Nephron progenitor cell (in vitro differentiated cells): ENCODE measurements around the gene BAHCC1.

ENCODE experiments used
- DNase-seq: peaks from one replicate; pipeline ENCODE4 v3.0.0; 2021
- H3K27ac Mint-ChIP-seq: 2 replicates; pipeline ENCODE4 v1.8.0; 2021; ENCODE audit warnings: mild to moderate bottlenecking, moderate library complexity, mixed read lengths
- H3K27me3 Mint-ChIP-seq: 2 replicates; pipeline ENCODE4 v1.8.0; 2021; ENCODE audit warnings: mild to moderate bottlenecking, low read depth, mixed read lengths; ENCODE audit not compliant: poor library complexity
- H3K36me3 Mint-ChIP-seq: 2 replicates; pipeline ENCODE4 v1.8.0; 2021; ENCODE audit warnings: low read depth, mixed read lengths
- H3K4me1 Mint-ChIP-seq: 2 replicates; pipeline ENCODE4 v1.8.0; 2021; ENCODE audit warnings: mixed read lengths
- H3K4me3 Mint-ChIP-seq: 2 replicates; pipeline ENCODE4 v1.8.0; 2021; ENCODE audit warnings: mild to moderate bottlenecking, moderate library complexity, mixed read lengths
- H3K9me3 Mint-ChIP-seq: 2 replicates; pipeline ENCODE4 v1.8.0; 2021; ENCODE audit warnings: mild to moderate bottlenecking, moderate library complexity, mixed read lengths
- TF ChIP-seq, protein P1 (sequence below): fragments of 200-600 bp; sonication (generic); IDR thresholded peaks from 2 replicates; pipeline ENCODE4 v1.5.0; 2021; ENCODE audit warnings: antibody characterized with exemption

BAHCC1 gene

DNA sequence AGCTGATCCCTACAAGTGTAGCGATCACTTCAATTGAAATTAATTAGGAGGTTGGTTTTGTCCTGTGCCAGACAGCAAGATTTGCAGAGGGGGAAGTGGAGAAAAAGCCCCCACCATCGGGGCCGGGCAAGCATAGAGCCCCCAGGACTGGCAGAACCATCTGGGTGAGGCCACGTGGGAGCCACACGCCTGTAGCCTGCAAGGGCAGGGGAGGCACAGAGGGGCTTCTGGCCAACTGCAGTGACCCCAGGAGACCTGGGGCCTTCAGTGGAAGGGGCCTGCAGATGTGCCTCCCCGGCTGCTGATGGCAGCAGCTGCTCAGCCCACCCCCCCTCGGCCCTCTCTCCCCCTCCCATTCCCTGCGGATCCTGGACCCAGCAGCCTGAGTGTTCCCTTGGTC is 54.1 kb downstream of the BAHCC1 start:
- TF ChIP-seq, protein P1, sequence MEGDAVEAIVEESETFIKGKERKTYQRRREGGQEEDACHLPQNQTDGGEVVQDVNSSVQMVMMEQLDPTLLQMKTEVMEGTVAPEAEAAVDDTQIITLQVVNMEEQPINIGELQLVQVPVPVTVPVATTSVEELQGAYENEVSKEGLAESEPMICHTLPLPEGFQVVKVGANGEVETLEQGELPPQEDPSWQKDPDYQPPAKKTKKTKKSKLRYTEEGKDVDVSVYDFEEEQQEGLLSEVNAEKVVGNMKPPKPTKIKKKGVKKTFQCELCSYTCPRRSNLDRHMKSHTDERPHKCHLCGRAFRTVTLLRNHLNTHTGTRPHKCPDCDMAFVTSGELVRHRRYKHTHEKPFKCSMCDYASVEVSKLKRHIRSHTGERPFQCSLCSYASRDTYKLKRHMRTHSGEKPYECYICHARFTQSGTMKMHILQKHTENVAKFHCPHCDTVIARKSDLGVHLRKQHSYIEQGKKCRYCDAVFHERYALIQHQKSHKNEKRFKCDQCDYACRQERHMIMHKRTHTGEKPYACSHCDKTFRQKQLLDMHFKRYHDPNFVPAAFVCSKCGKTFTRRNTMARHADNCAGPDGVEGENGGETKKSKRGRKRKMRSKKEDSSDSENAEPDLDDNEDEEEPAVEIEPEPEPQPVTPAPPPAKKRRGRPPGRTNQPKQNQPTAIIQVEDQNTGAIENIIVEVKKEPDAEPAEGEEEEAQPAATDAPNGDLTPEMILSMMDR, result no peak
- DNase-seq, result no peak
- peaks cover 5% of the 10 kb centered on the region for H3K4me1 Mint-ChIP-seq
- H3K27me3 Mint-ChIP-seq, result no peaks in the 10 kb centered on the region
- H3K4me3 Mint-ChIP-seq, result no peak overlapping the region
- no peaks in the 10 kb centered on the region for H3K9me3 Mint-ChIP-seq
- no peak overlapping the region for H3K27ac Mint-ChIP-seq
- H3K36me3 Mint-ChIP-seq, result peaks cover 10% of the 10 kb centered on the region

DNA sequence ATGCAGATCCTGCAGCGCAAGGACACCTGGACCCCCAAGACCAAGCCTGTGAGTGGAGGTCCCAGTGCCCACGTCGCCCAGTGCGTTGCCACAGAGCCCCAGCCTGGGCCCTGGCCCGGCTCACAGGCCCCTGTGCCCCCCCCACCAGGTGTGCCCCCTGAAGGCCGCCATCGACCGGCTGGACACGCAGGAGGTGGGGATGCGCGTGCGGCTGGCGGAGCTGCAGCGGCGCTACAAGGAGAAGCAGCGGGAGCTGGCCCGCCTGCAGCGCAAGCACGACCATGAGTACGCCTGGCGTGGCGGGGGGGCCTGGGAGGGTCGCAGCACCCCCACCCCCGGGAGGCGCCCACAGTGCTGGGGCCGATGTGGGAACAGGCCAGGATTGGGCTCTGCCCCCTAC is 56.6 kb downstream of the BAHCC1 start:
- Mint-ChIP-seq H3K4me3 (no peak overlapping the region), H3K36me3 (peaks cover 8% of the 10 kb centered on the region), H3K9me3 (no peaks in the 10 kb centered on the region), H3K27me3 (no peaks in the 10 kb centered on the region), H3K27ac (no peak overlapping the region), H3K4me1 (peaks cover 14% of the 10 kb centered on the region)
- TF ChIP-seq, protein P1, result no peak
- DNase-seq, result no peak

DNA sequence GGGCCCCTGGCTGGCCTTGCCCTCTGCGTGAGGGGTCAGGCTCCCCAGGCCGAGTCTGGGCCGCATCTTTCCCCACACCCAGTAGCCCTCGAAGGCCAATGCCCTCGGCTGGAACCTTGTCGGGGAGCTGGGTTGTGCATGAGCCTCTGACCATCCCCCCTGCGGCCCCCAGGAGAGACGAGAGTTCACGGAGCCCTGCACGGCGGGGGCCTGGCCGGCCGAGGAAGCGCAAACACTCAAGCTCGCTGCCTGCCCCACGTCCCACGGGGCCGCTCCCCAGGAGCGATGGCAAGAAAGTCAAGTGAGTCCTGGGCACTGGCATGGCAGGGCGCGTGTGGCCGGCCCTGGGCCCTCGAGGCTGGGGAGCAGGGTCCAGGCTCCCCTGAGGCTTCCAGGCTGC is 57.3 kb downstream of the BAHCC1 start:
- H3K4me1 Mint-ChIP-seq, result peaks cover 20% of the 10 kb centered on the region
- H3K9me3 Mint-ChIP-seq, result no peaks in the 10 kb centered on the region
- no peak for DNase-seq
- H3K27me3 Mint-ChIP-seq, result no peaks in the 10 kb centered on the region
- H3K27ac Mint-ChIP-seq, result no peak overlapping the region
- TF ChIP-seq, protein P1, result no peak
- H3K36me3 Mint-ChIP-seq, result peaks cover 12% of the 10 kb centered on the region
- no peak overlapping the region for H3K4me3 Mint-ChIP-seq

DNA sequence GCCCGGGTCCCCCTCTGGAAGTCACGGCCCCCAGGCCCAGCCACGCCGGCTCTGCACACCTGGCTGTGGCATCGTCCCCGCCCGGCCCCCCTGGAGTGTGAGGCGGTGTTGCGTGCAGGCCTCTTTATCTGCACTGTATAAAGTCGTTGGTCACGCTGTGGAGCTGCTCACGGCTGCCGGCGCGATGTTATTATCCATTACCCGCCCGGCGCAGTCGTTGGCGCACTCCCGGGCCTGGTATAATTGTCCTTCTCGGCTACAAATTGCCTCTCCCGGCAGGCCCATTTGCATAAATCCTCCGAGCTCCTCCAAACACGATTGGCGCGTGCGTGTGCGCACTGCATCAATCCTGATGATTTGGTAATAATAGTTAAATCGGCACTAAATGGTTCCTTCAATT is 57.8 kb downstream of the BAHCC1 start:
- Mint-ChIP-seq H3K27me3 (no peaks in the 10 kb centered on the region), H3K4me1 (peaks cover 20% of the 10 kb centered on the region), H3K27ac (peak overlapping the region; percentile 62), H3K4me3 (no peak overlapping the region), H3K36me3 (peaks cover 12% of the 10 kb centered on the region), H3K9me3 (no peaks in the 10 kb centered on the region)
- TF ChIP-seq, protein P1, result no peak
- DNase-seq, result no peak

DNA sequence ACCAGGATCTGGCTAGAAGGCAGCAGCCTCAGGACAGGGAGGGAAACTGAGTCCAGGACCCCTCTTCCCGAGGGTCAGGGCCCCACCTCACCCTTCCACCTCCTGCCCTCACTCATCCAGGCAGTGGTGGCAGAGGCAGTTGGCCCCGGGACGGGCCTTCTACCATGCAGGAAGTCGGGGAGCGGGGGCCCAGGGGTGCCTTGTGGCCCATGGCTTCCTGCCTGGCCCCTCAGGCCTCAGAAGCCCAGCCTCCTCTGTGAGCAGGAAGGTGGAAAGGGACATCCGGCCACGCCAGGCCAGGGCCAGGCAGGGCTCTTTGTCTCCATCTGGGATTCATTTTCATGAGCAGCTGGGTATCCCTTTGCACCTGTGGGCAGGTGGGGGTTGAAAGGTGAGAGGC is 58.5 kb downstream of the BAHCC1 start:
- H3K27me3 Mint-ChIP-seq, result no peaks in the 10 kb centered on the region
- H3K4me1 Mint-ChIP-seq, result peaks cover 20% of the 10 kb centered on the region
- TF ChIP-seq, protein P1, result no peak
- H3K36me3 Mint-ChIP-seq, result peaks cover 12% of the 10 kb centered on the region
- H3K27ac Mint-ChIP-seq, result no peak overlapping the region
- H3K4me3 Mint-ChIP-seq, result no peak overlapping the region
- DNase-seq, result no peak
- no peaks in the 10 kb centered on the region for H3K9me3 Mint-ChIP-seq

DNA sequence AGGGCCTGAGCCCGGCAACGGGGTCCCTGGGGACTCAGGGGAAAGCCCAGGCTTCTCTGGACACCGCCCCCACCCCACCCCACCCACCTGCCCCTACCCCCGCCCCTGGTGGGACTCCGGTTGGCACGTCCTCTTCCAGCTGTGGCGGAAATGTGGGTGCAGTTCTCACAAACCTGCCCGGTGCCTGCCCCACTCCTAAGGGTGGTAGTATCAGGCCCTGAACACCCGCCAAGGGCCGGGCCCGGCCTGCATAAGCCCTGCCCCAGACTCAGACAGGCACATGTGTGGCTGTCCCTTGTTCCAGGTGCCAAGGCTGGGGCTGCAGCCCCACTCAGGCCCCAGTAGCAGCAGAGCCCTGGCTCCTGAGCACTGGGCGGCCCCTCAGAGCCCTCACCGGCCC is 59.2 kb downstream of the BAHCC1 start:
- Mint-ChIP-seq H3K9me3 (no peaks in the 10 kb centered on the region), H3K36me3 (peaks cover 12% of the 10 kb centered on the region), H3K4me3 (no peak overlapping the region), H3K4me1 (peaks cover 20% of the 10 kb centered on the region), H3K27me3 (no peaks in the 10 kb centered on the region), H3K27ac (no peak overlapping the region)
- TF ChIP-seq, protein P1, result no peak
- no peak for DNase-seq
